Measurements from ENCODE around the gene PCNP.
"Not testable (repeated sequence)": the region's sequence is repeated elsewhere in the genome, so short reads cannot be mapped to it uniquely, and the experiment has no call there.

Gene PCNP

DNA sequence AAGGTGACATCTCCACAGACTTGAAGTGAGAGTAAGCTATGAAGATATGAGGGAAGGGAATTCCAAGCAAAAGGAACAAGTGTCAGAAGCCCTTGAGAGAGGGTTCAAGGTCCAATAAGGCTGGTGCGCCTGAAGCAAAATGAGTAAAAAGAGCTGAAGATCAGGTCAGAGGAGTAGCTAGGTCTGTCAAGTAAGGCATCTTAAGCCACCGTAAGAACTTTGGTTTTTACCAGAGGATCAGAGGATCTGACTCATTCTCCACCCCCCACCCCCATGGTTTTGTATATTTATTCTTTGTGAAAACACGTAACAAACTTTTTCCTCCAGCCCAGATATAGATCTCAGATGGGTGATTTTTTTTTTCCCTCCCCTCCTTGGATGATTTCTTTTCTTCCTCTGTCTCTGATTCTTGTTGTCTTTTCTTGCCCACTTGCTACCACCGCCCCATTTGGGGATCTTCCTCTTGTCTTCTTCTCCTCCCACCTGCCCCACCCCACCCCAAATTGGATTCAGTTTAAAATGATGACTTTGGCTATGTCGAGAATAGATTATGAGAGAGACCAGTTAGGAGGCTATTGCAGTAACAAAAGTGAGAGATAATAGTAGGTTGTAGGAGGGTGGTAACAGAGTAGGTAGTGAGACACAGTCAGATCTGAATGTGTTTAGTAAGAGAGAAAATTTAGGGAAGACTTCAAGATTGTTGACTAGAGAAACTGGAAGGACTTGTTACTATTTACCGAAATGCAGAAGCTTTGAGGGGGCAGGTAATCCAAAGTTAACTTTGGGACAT is 6.3 kb upstream of the PCNP start:
- DNase-seq (ENCODE audit: low spot score): no peak

DNA sequence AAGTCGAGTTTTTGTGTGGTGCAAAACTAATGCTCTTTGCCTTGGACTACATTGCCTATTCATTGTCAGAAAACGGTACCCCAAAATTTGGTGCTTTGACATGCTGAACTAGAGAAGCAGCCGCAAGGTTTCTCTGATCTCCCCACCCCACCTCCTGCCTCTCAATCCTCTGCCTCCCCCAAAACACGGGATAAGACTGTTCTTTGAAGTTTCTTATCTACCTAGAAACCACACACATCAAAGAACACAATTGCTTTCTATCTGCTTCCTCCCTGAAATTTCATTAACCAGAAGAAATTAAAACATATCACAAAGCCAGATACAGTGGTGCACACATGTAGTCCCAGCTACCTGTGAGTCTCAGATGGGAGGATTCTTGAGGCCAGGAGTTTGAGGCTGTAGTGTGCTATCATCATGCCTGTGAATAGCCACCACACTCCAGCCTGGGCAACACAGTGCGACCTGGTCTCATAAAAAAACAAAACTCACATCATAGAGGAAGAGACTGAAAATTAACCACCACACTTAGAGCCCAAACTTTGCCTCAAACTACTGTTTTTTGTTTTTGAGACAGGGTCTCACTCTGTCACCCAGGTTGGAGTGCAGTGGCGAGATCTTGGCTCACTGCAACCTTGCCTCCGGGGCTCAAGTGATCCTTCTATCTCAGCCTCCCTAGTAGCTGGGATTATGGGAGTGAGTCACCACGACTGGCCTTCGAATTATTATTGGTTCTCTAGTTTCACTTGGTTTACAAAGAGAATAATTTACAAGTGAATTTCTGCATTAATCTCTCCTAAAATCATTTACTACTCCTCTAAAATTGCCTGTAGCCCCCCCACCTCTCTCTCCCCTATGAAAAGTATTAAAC is 2.7 kb upstream of the PCNP start:
- DNase-seq (ENCODE audit: low spot score): peak; percentile 12

DNA sequence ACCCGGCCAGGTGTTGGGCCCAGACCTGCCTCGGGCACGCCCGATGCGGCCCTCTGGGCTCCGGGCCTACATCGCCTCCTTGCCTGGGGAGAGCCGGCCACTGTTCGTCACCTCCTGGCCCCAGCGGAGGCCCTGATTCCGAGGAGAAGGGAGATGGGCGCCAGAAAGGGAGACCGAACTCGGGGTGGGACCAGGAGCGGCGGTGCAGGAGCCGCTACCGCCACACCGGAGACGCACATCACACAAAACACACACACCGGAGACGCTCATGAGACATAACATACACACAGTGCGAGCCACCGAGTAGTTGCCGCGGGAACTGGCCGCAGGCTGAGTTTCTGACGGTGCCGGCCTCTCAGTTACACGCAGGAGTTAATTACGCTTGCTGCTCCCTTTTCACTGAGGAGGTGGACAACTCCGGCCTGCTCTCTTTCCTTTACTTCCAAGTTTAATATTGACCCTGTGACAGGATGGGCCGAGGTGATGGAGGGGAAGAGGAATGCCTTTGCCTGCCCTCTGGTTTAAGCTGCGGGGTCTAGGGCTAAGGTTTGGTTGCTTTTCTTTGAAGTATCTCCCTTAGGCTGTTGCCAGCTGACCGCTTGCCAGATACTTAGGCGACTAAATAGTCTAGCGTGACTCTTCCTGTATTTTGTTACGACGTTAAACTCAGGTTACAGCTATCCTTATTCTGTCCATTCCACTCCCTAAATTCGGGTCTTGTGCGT is 570 bp downstream of the PCNP start:
- peak; percentile 53 for DNase-seq (ENCODE audit: low spot score)

DNA sequence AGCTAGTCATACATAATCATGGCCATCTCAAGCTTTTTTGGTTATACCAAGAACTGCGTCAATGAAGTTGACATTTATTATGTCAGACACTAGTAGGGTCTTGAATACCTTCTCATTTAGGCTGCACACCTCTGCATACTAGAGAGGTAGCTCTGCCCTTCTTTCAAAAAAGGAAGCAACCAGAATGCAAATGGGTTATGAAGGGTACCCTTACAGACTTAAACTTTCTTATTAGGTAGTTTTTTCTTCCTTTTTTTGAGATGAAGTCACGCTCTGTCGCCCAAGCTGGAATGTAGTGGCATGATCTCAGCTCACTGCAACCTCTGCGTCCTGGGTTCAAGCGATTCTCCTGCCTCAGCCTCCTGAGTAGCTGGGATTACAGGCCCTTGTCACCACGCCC is 3.3 kb downstream of the PCNP start:
- DNase-seq (ENCODE audit: low spot score): no peak

DNA sequence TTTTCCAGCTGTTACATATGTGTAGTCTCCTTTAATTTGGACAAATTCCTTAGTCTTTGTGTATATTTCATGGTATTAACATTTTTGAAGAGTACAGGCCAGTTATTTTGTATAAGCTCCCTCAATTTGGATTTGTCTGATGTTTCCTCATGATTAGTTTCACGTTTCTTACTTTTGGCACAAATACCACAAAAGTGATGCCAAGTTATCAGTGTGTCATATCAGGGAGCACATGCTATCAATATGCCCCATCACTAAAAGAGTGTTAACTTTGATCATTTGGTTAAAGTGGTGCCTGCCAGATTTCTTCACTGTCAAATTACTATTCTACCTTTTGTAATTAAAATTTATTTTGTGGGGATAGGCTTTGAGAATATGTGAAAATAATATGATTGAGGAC is 14.6 kb downstream of the PCNP start:
- no peak for DNase-seq (ENCODE audit: low spot score)

DNA sequence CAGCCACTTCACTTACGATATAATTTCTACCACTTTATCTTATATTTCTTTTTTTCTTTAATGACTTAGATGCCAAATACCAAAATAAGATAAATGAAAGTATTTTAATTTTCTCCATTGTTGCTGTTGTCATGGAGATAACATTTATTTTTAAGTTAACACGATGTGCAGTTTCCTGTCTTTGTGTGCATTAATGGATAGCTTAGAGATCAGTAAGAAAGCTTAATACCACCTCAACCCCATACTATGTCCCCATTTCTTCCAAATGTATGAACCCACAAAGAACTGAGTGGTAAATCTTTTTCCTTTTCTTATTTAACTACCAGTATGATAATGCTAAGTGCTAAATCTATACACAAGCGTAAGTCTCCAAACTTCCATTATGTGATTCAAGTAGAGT is 17.1 kb downstream of the PCNP start:
- no peak for DNase-seq (ENCODE audit: low spot score)

DNA sequence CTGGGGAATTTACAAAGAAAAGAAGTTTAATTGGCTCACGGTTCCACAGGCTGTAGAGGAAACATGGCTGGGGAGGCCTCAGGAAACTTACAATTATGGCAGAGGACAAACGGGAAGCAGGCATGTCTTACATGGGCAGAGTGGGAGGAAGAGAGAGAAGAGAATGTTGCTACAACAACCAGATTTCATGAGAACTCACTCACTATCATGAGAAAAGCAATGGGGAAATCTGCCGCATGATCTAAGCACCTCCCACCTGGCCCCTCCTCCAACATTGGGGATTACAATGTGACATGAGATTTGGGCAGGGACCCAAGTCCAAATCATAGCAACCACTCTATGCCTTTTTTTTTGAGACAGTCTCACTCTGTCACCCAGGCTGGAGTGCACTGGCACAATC is 28.8 kb downstream of the PCNP start:
- no peak for DNase-seq (ENCODE audit: low spot score)

DNA sequence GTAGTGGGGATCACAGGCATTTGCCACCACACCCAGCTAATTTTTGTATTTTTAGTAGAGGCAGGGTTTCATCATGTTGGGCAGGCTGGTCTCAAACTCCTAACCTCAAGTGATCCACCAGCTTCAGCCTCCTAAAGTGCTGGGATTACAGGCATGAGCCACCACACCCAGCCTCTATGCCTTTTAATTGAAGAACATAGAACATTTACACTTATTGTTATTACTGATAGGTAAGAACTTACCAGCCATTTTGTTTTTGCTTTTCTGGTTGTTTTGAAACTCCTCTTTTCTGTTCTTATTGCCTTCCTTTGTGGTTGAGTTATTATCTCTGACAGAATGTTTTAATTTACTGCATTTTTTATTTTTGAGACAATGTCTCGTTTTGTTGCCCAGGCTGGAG is 29.2 kb downstream of the PCNP start:
- DNase-seq (ENCODE audit: low spot score): no peak

DNA sequence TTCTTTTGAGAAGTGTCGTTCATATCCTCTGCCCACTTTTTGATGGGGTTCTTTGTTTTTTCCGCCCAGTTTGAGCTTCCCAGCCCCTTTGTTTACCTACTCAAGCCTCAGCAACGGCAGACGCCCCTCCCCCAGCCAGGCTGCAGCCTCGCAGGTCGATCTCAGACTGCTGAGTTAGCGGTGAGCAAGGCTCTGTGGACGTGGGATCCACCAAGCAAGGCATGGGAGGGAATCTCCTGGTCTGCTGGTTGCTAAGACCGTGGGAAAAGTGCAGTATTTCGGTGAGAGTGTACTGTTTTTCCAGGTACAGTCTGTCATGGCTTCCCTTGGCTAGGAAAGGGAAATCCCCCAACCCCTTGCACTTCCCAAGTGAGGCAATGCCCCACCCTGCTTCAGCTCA is 31.4 kb downstream of the PCNP start:
- not testable (repeated sequence) for DNase-seq (ENCODE audit: low spot score)

DNA sequence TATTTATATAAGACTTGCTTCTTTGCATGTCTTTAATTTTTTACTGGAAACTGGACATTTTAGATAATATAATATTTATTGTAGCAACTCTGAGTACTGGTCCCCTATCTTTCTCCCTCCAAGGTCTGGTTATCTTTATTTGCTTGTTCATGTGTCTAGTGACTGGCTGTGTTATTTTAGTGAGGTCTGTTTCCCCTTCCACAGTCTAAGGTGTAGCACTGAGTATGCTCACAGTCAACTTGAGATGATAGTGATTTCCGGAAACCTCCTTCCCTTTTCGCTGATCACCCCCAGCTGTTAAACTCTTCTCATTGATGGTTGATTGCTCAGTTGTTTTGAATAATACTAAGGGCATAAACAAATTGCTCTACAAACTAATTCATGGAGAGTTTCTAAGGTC is 37.0 kb downstream of the PCNP start:
- DNase-seq (ENCODE audit: low spot score): no peak

DNA sequence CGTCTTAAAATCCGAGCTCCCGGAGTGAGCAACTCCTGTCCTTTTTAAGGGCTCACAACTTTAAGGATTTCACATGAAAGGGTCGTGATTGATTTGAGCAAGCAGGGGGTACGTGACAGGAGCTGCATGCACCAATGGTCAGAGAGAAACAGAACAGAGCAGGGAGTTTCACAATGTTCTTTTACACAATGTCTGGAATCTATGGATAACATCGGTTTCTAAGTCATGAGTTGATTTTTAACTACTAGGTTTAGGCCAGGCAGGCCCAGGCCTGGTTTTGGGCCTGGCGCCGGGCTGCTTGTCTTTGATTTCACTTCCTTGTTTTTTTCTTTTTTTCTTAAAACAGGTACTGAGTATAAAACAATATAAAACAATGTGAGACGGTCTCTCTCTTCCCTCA is 39.0 kb downstream of the PCNP start:
- not testable (repeated sequence) for DNase-seq (ENCODE audit: low spot score)

DNA sequence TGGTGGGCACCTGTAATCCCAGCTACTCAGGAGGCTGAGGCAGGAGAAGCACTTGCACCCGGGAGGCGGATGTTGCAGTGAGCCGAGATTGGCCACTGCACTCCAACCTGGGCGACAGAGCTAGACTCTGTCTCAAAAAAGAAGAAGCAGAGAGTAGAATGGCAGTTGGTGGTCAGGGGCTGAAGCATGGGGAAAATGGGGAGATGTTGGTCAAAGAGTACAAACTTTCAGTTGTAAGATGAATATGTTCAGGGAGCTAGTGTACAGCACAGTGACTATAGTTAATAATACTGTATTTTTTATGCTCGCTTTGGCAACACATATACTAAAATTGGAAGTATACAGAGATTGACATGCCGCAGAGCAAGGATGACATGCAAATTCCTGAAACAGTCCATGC is 41.5 kb downstream of the PCNP start:
- DNase-seq (ENCODE audit: low spot score): no peak

DNA sequence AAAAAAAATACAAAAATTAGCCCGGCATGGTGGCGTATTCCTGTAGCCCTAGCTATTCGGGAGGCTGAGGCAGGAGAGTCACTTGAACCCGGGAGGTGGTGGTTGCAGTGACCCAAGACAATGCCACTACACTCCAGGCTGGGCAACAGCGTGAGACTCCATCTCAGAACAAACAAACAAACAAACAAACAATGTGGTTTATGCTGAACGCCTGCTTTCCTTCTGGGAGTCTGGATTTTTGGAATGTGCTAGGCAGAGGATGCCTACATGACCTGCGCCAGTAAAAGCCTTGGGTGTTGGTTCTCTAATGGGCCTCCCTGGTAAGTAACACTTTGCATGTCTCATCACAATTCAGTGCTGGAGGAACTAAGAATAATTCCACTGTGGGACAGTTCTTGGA is 43.5 kb downstream of the PCNP start:
- DNase-seq (ENCODE audit: low spot score): no peak

DNA sequence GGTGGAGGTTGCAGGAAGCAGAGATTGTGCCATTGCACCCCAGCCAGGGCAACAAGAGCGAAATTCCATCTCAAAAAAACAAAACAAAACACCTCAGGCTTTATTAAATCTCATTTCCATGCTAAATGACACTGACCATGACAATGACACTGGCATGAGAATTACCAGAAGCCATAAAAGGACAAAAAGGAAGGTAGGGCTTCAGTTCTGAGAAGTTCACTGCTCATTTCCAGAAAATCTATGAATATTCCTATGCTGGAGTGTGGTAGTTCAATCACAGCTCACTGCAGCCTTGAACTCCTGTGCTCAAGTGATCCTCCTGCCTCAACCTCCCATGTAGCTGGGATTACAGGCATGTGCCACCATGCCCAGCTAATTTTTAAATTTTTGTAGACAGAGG is 44.7 kb downstream of the PCNP start:
- no peak for DNase-seq (ENCODE audit: low spot score)

DNA sequence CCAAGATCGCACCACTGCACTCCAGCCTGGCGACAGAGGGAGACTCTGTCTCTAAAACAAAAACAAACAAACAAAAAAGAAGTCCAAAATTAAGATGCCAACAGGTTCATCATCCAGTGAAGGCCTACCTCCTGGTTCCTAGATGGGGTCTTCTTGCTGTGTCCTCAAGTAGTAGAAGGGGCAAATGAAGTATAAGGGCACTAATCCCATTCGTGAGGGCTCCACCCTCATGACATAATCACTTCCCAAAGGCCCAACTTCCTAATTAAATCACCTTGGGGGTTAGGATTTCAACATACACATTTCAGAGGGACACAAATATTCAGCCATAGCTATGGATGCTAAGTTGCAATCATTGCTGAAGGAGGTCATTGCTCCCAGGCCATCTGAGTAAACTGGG is 45.8 kb downstream of the PCNP start:
- no peak for DNase-seq (ENCODE audit: low spot score)

DNA sequence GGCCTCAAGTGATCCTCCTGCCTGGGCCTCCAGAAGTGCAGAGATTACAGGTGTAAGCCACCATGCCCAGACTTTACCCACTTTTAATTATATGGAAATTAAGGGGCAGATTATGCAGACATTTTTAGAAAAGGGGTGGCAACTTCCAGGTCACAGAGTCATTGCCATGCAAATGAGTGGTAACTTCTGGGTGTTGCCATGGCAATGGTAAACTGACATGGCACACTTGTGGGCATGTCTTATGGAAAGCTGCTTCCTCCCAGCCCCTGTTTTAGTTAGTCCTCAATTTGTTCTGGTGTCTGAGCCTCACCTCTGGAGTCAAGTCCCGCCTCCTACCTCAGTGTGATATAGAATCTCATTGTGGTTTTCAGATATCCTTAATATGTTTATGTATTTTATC is 49.7 kb downstream of the PCNP start:
- DNase-seq (ENCODE audit: low spot score): no peak

DNA sequence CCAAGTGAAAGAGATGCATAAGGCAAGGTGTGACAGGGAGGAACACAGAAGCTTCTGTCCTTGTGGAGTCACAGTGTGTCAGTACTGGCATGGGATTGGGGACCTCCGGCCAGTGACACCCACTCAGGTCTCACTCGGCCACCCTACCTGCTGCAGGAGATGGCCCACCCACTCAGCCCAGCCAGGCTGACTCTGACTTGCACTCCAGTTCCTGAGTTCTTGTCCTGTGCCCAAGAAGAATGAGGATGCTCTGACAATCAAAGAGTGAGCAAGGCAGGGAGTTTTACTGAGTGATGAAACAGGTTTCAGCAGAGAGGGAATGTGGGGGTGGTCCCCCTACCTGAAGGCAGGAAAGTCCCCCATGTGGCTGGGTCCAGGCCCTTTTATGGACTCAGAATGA is 50.9 kb downstream of the PCNP start:
- DNase-seq (ENCODE audit: low spot score): no peak

DNA sequence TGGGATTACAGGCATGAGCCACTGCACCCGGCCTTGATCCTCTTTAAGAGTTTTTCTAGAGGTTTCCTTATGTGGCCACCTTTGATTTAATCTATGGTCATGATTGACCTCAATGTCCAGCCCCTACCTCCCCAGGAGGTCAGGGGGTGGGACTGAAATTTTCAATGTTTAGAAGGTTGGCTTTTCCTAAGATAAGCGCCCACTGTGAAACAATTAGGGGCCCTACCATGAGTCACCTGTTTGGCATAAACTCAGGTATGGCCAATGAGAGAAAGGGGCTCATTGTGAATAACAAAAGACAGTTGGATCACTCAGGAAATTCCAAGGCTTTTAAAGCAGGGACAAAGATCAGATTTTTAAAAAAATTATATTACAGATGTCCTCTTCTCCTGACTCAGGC is 51.9 kb downstream of the PCNP start:
- DNase-seq (ENCODE audit: low spot score): no peak

DNA sequence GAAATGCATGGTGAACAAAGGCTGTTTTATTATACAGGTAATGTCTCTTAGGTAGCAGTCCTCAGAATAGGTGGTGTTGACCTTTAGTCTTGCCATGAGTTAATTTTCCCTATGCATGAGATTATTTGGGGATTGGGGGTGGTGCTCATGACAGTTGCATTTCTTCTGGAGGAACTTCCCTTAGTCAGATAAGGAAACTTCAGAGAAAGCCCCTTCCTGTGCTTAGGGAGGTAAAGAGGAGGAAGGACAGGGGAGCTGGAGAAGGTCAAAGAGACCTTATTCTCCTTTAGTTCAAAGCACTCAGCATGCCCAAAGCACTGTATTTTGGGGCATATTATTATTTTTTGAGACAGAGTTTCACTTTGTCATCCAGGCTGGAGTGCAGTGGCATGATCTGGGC is 55.2 kb downstream of the PCNP start:
- DNase-seq (ENCODE audit: low spot score): no peak

DNA sequence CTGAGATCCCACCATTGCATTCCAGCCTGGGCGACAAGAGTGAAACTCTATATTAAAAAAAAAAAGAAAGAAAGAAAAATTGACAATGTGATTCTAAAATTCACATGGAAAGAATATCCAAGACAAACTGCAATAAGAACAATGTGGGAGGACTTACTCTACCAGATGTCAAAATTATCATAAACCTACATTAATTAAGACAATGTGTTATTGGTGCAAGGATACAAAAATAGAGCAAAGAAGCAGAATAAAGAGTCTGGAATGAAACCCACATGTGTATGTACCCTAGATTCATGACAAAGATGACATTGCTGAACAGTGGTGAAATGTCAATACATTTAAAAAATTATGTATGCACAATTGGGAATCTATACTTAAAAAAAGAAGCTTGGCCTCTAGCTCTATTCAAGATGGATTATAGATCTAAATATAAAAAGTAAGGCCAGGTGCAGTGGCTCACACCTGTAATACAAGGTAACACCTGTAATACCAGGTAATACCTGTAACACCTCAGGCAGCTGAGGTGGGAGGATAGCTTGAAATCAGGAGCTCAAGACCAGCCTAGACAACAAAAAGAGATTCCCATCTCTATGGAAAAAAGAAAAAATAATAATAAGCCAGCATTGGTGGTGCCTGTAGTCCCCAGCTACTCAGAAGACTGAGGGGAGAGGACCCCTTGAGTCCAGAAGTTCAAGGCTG is 57.3 kb downstream of the PCNP start:
- no peak for DNase-seq (ENCODE audit: low spot score)

DNA sequence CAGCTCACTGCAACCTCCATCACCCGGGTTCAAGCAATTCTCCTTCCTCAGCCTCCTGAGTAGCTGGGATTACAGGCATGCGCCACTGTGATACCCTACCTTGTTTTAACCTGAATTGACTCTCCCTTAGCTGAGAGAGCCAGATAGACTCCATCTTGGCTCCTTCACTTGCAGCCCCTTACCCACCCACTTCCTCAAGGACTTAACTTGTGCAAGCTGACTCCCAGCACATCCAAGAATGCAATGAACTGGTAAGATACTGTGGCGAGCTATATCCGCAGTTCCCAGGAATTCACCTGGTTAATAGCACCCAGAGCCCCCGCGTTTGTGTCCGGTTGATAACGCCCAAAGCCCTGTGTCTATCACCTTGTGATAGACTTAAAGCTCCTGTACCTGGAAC is 58.0 kb downstream of the PCNP start:
- not testable (repeated sequence) for DNase-seq (ENCODE audit: low spot score)

DNA sequence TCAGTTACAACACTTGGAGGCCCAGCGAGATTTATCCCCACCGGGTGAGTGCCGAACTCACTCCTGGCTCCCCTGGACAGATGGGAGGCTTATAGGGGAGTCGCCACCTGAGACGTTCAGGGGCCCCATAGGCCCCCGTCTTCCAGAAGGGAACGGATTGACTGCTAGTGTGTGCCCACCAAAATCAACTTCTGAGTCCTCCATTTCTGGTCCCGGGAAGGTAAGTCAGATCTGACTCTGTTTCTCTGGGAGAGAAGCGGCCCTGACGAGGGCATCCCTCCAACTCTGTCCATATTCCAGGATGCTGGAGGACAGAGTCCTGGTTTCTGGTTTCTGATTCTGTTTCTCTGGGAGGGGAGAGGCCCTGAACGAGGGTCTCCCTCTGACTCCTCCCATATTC is 58.6 kb downstream of the PCNP start:
- no peak for DNase-seq (ENCODE audit: low spot score)

Data from CD4-positive, alpha-beta T cell treated with Interleukin-15 for 4 hours (primary cell).